Right lobe of liver (tissue), 6 donors: ENCODE data around the gene CARD8. TPM values are rescaled to one million over a fixed set of nuclear protein-coding genes. Genes with fewer than 3 reads are reported as not detected.

Experiments used
- ATAC-seq, 4 donors: fragments of 200-7000 bp; cut with Tn5 transposase; one replicate each; pipeline ENCODE4 v1.9.1; 2020; ENCODE audit warnings: mild to moderate bottlenecking in 4 of 4, moderate library complexity in 4 of 4
- DNase-seq, 3 donors: peaks; one replicate each; pipeline ENCODE4 v3.0.0-alpha.2; 2020
- H3K27ac ChIP-seq, 3 donors: fragments of 200-600 bp; one replicate each; pipeline ENCODE4 v1.8.0; 2022
- H3K27me3 ChIP-seq, 2 donors: fragments of 200-600 bp; one replicate each; pipeline ENCODE4 v1.8.0; 2022
- H3K36me3 ChIP-seq, 4 donors: fragments of 200-600 bp; sonication (generic) in 1 of 4; one replicate each; pipeline versions ENCODE4 v1.5.1 to v1.8.0; 2017 to 2022; ENCODE audit warnings: control low read depth in 1 of 4
- H3K4me1 ChIP-seq, 4 donors: fragments of 200-600 bp; sonication (generic) in 1 of 4; one replicate each; pipeline versions ENCODE4 v1.5.1 to v1.8.0; 2017 to 2022; ENCODE audit warnings: control low read depth in 1 of 4
- H3K4me3 ChIP-seq, 3 donors: fragments of 200-600 bp; one replicate each; pipeline ENCODE4 v1.8.0; 2022
- H3K9me3 ChIP-seq, 4 donors: fragments of 200-600 bp; sonication (generic) in 1 of 4; one replicate each; pipeline versions ENCODE4 v1.5.1 to v1.8.0; 2017 to 2022; ENCODE audit warnings: control low read depth in 1 of 4
- POLR2A ChIP-seq: fragments of 450-650 bp; IDR thresholded peaks from one replicate; pipeline ENCODE4 v1.6.1; 2017; ENCODE audit warnings: antibody characterized with exemption, mild to moderate bottlenecking
- WGBS: methylation state at CpG from one replicate; pipeline ENCODE4 v1.1.6; 2018; ENCODE audit warnings: low coverage, low lambda C conversion rate; ENCODE audit not compliant: insufficient coverage; ENCODE audit errors: missing lambda C conversion rate; 5-methylcytosine and 5-hydroxymethylcytosine counted together
- intact Hi-C, 2 donors: fragments of 100-400 bp; cut with DNase I; formaldehyde crosslinking; loops; one replicate each; pipeline versions ENCODE4 v1.11.2 to v1.14.1; 2022
- total RNA-seq, 6 experiments: library from RNA; depleted of rRNA in 2 of 6; stranded (reverse); fragments of >200 nt in 2 of 6; fragmentation: NEBNext Ultra II Directional in 3 of 6; extraction: Animal tissue kit (Norgen Biotek cat#: 25700) in 3 of 6; gene quantifications; one replicate each; pipeline versions ENCODE4 v1.1.0 to v1.2.4, GENCODE V29; 2016 to 2023
- TF ChIP-seq, protein P1 (sequence below), 4 donors: fragments of 200-600 bp in 3 of 4; fragments of 450-650 bp in 1 of 4; IDR thresholded peaks; one replicate each; pipeline versions ENCODE4 v1.5.1 to v1.8.0; 2016 to 2022; ENCODE audit warnings: antibody characterized with exemption in 4 of 4, mild to moderate bottlenecking in 2 of 4
- donor health status: DM: no; HTN: yes; CAD: no.
- donor health status: DM: no; HTN: no; CAD: no.
- donor health status: DM: no; HTN: no; CAD: no.
- donor health status: DM: no; HTN: yes; CAD: no.
- donor health status: DM: no; HTN: yes; CAD: no.

CARD8 gene
- total RNA-seq, 6 experiments from 2014 or later, result 15.4 to 24.5 (median 19.8) TPM

DNA sequence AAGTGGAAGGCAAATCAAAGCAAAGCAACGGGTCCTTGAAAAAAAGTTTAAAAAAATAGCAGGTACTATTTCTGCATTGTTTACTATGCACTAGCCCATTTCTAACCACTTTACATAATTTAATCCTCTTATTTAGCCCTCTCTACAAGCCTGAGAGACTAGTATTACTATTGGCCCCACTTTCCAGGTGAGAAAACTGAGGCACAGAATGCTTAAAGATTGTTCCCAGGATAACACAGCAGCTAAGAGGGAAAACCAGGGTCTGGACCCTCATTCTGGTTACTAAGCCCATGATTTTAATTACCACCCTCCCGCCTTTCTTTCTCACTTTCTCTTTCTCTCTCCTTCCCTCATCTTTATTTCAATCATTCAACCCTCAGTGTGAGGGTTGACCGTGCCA lies 79.5 kb downstream of the CARD8 start:
- Histone ChIP-seq H3K9me3 (no peaks in the 10 kb centered on the region), H3K27ac (no peak overlapping the region), H3K36me3 (no peaks in the 10 kb centered on the region), H3K4me3 (no peak overlapping the region), H3K27me3 (no peaks in the 10 kb centered on the region), H3K4me1 (peaks cover 0 to 1% (median 0%) of the 10 kb centered on the region in 4 donors)
- intact Hi-C loops, result no loop called here
- TF ChIP-seq, protein P1, sequence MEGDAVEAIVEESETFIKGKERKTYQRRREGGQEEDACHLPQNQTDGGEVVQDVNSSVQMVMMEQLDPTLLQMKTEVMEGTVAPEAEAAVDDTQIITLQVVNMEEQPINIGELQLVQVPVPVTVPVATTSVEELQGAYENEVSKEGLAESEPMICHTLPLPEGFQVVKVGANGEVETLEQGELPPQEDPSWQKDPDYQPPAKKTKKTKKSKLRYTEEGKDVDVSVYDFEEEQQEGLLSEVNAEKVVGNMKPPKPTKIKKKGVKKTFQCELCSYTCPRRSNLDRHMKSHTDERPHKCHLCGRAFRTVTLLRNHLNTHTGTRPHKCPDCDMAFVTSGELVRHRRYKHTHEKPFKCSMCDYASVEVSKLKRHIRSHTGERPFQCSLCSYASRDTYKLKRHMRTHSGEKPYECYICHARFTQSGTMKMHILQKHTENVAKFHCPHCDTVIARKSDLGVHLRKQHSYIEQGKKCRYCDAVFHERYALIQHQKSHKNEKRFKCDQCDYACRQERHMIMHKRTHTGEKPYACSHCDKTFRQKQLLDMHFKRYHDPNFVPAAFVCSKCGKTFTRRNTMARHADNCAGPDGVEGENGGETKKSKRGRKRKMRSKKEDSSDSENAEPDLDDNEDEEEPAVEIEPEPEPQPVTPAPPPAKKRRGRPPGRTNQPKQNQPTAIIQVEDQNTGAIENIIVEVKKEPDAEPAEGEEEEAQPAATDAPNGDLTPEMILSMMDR (IDR thresholded peaks at IDR 0.05), result no peak
- TF ChIP-seq POLR2A, result no peak
- no peak for ATAC-seq
- DNase-seq, result no peak
- 98% methylated on average over 3 of the region's 3 CpGs for WGBS

DNA sequence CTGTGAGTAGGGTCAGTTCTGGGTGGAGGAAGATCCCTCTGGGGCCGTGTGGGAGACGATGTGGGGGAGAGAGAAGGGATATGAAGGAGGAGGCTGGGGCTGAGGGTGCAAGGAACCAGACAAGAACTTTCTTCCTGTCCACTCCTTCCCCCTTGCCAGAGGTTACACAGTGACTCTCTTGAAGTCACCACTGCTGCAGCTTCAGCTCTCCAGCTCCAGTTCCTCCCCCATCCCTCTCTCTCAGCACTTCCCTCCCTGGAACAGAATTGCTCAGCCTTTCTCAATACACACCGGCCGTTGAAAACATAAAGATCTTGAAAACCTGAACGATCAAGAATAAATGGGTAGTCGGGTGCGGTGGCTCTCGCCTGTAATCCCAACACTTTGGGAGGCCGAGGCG lies 80.1 kb downstream of the CARD8 start:
- TF ChIP-seq, protein P1 (IDR thresholded peaks at IDR 0.05), result no peak
- no peak for TF ChIP-seq POLR2A
- Histone ChIP-seq H3K36me3 (no peaks in the 10 kb centered on the region), H3K27ac (no peak overlapping the region), H3K4me1 (peaks cover 0 to 5% (median 0%) of the 10 kb centered on the region in 4 donors), H3K27me3 (no peaks in the 10 kb centered on the region), H3K9me3 (no peaks in the 10 kb centered on the region), H3K4me3 (no peak overlapping the region)
- ATAC-seq (no peak), DNase-seq (no peak)
- 98% methylated on average over 6 of the region's 10 CpGs for WGBS
- intact Hi-C loops, result no loop called here

DNA sequence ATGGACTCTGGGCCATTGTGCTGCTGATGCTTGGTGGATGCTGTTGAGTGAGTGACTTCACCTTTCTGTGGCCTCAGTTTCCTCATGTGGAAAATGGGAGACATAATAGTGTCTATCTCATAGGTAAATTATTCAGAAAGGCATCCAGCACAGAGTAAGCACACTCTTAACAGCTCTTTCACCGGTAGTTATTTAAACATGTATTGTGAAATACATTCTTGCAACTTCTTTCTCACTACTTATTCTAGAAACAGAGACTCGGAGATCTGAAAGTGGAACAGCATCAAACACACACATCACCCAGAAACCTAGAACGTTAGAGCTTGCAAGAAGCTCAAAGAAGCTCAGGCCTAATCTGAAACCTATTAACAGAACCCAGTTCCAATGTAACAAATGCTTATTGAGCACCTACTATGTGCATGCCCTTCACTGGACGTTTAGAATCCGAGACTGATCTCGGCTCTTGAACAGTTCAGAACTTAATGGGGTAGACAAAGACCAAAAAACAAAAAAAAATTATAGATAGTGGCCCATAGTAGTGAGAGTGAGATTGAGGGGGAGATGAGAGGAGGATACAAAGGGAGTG lies 81.2 kb downstream of the CARD8 start:
- intact Hi-C loops, result no loop called here
- Histone ChIP-seq H3K27ac (no peak overlapping the region), H3K4me3 (no peak overlapping the region), H3K27me3 (no peaks in the 10 kb centered on the region), H3K36me3 (no peaks in the 10 kb centered on the region), H3K4me1 (peaks cover 0 to 5% (median 0%) of the 10 kb centered on the region in 4 donors), H3K9me3 (no peaks in the 10 kb centered on the region)
- WGBS, result 66% methylated on average over 6 of the region's 6 CpGs
- ATAC-seq (no peak), DNase-seq (no peak)
- TF ChIP-seq, protein P1 (IDR thresholded peaks at IDR 0.05), result no peak
- TF ChIP-seq POLR2A, result no peak

DNA sequence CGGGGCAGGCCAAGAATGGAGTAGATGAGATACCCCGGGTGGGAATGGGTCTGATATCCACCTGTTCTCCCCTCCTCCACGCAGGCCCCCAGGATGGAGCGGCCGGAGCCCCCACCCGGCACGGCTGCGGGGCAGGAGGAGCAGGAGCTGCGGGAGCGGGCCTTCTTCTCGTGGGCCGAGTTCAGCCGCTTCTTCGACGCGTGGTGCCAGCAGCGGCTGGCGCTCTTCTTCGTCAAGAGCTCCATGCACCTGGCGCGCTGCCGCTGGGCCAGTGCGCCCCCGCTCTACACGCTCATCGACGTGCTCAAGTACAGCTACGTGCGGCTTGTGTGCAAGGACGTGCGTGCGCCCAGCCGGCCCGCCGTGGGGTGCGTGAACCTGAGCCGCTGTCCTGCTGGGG lies 84.0 kb downstream of the CARD8 start:
- Histone ChIP-seq H3K27me3 (no peaks in the 10 kb centered on the region), H3K4me3 (no peak overlapping the region), H3K27ac (no peak overlapping the region), H3K36me3 (no peaks in the 10 kb centered on the region), H3K9me3 (no peaks in the 10 kb centered on the region), H3K4me1 (peaks cover 0 to 5% (median 0%) of the 10 kb centered on the region in 4 donors)
- ATAC-seq, result no peak
- WGBS, result 90% methylated on average over 2 of the region's 37 CpGs
- intact Hi-C loops, result no loop called here
- DNase-seq, result peak in 1 of 3 donors; percentile 61
- no peak for TF ChIP-seq POLR2A
- TF ChIP-seq, protein P1 (IDR thresholded peaks at IDR 0.05), result no peak
